HepG2 (cell line): ENCODE measurements around the gene ENTREP3. TPM values are rescaled to one million over a fixed set of nuclear protein-coding genes. Genes with fewer than 3 reads are reported as not detected.

Experiments used
- CBFB ChIP-seq: sonication (generic); formaldehyde crosslinking; IDR thresholded peaks from 2 replicates; pipeline ENCODE4 v1.4.0; 2020; ENCODE audit warnings: missing genetic modification reagents
- CSRNP1 ChIP-seq: sonication (generic); formaldehyde crosslinking; IDR thresholded peaks from 2 replicates; pipeline ENCODE4 v1.8.1; 2023; ENCODE audit warnings: mild to moderate bottlenecking, missing genetic modification reagents
- KAT7 ChIP-seq: IDR thresholded peaks from 2 replicates; pipeline ENCODE4 v1.6.1; 2018; ENCODE audit warnings: borderline replicate concordance, missing compliant biosample characterization
- KIAA2018 ChIP-seq: sonication (generic); formaldehyde crosslinking; IDR thresholded peaks from 2 replicates; pipeline ENCODE4 v1.5.0; 2020; ENCODE audit warnings: mild to moderate bottlenecking, missing genetic modification reagents, borderline replicate concordance
- MAZ ChIP-seq, 2 experiments: sonication (generic) in 1 of 2; formaldehyde crosslinking in 1 of 2; IDR thresholded peaks; 2 replicates each; pipeline versions ENCODE4 v1.5.0 to v1.6.1; 2012 to 2020; ENCODE audit warnings: low read depth in 2 of 2, mild to moderate bottlenecking in 2 of 2, borderline replicate concordance in 1 of 2, improper control_type of control experiment in 1 of 2, low read length in 1 of 2, missing genetic modification reagents in 1 of 2, moderate library complexity in 1 of 2
- MXD3 ChIP-seq: IDR thresholded peaks from 2 replicates; pipeline ENCODE4 v1.6.1; 2016; ENCODE audit warnings: mild to moderate bottlenecking, missing biosample characterization, missing genetic modification reagents
- POGK ChIP-seq: sonication (generic); formaldehyde crosslinking; conservative IDR thresholded peaks from 2 replicates; pipeline ENCODE4 v1.8.0; 2022; ENCODE audit warnings: mild to moderate bottlenecking, moderate library complexity, missing genetic modification reagents
- TRIM22 ChIP-seq: fragments of 450-650 bp; IDR thresholded peaks from 2 replicates; pipeline ENCODE4 v1.6.1; 2017
- ZNF605 ChIP-seq: sonication (generic); formaldehyde crosslinking; IDR thresholded peaks from 2 replicates; pipeline ENCODE4 v1.8.0; 2022; ENCODE audit warnings: mild to moderate bottlenecking, missing genetic modification reagents
- ZNF746 ChIP-seq: sonication (generic); formaldehyde crosslinking; IDR thresholded peaks from 2 replicates; pipeline ENCODE4 v1.8.0; 2022; ENCODE audit warnings: mild to moderate bottlenecking, missing genetic modification reagents
- ZNF775 ChIP-seq: sonication (generic); formaldehyde crosslinking; IDR thresholded peaks from 2 replicates; pipeline ENCODE4 v1.4.0; 2020; ENCODE audit warnings: missing genetic modification reagents, mild to moderate bottlenecking, moderate library complexity, borderline replicate concordance
- ZSCAN29 ChIP-seq: sonication (generic); formaldehyde crosslinking; conservative IDR thresholded peaks from 2 replicates; pipeline ENCODE4 v1.4.0; 2020; ENCODE audit warnings: mild to moderate bottlenecking, missing genetic modification reagents
- polyA plus RNA-seq, 8 experiments: library from polyadenylated mRNA; depleted of rRNA in 3 of 8; stranded (reverse) in 7 of 8; unstranded in 1 of 8; fragments of >200 nt; fragmentation: Illumina TruSeq in 4 of 8; extraction: Trizol in 4 of 8; gene quantifications; 2 replicates each; pipeline versions ENCODE4 v1.2.1 to v1.2.3, GENCODE V29; 2011 to 2016; ENCODE audit warnings: low read depth in 4 of 8, missing spikeins in 1 of 8, mixed read lengths in 1 of 8; ENCODE audit not compliant: insufficient read depth in 1 of 8
- total RNA-seq, 5 experiments: library from RNA; depleted of rRNA; stranded (reverse); fragments of >200 nt; fragmentation: Illumina TruSeq; extraction: Trizol; gene quantifications; 2 replicates each; pipeline ENCODE4 v1.2.3, GENCODE V29; 2016; ENCODE audit warnings: low read depth in 1 of 5

The ENTREP3 gene
- total and polyA plus RNA-seq, 2 of the 13 experiments (the other 11 are each of a cell fraction or from before 2014, with no cell fraction given), result 4.1 to 9.9 TPM

GRCh38 chr1:155209312-155209721, 46.0 kb downstream of the ENTREP3 start (continued):
- TF ChIP-seq TRIM22 (no peak), MXD3 (CRISPR knock-in tag) (peak; percentile 11; the same call in 1 of the 2 replicates), KAT7 (0 out of 2 replicates have a peak, but pooled peaks have one; percentile 70), MAZ (IDR thresholded peaks at IDR 0.05; ENCODE audit: borderline replicate concordance, low read depth, low read length) (no peak; the same call in 1 of the 2 replicates), MAZ (CRISPR knock-in tag; IDR thresholded peaks at IDR 0.05; ENCODE audit: low read depth) (peak; percentile 30), ZNF605 (no peak), CBFB (0 out of 2 replicates have a peak, but pooled peaks have one; percentile 15), ZNF746 (no peak), CSRNP1 (CRISPR knock-in tag) (0 out of 2 replicates have a peak, but pooled peaks have one; percentile 2), ZSCAN29 (CRISPR knock-in tag) (no peak), ZNF775 (no peak), KIAA2018 (CRISPR knock-in tag) (no peak), POGK (peak; percentile 33)
